SK-N-SH treated with all-trans-retinoic acid at 6 μM for 48 hours (cell line): ENCODE measurements around the gene HPS5.

Source experiments
- ATAC-seq: fragments of 200-7000 bp; cut with Tn5 transposase; 3 replicates; pipeline ENCODE4 v1.9.1; 2020; ENCODE audit warnings: mild to moderate bottlenecking, moderate library complexity
- ARNTL ChIP-seq: fragments of 450-650 bp; formaldehyde crosslinking; IDR thresholded peaks from 2 replicates; pipeline ENCODE4 v1.5.0; 2020; ENCODE audit warnings: low read depth, mild to moderate bottlenecking, moderate library complexity, borderline replicate concordance
- BACH2 ChIP-seq: fragments of 250-450 bp; sonication (Bioruptor Pico); IDR thresholded peaks from 2 replicates; pipeline ENCODE4 v1.9.0; 2021; ENCODE audit warnings: mild to moderate bottlenecking, borderline replicate concordance
- ESRRG ChIP-seq: fragments of 250-450 bp; sonication (Bioruptor Pico); IDR thresholded peaks from 2 replicates; pipeline ENCODE4 v1.6.1; 2021; ENCODE audit warnings: mild to moderate bottlenecking
- GLIS3 ChIP-seq: fragments of 250-450 bp; sonication (Bioruptor Pico); IDR thresholded peaks from 2 replicates; pipeline ENCODE4 v1.5.0; 2020; ENCODE audit warnings: mild to moderate bottlenecking, moderate library complexity
- ISL1 ChIP-seq: fragments of 250-450 bp; sonication (Bioruptor Pico); IDR thresholded peaks from 2 replicates; pipeline ENCODE4 v2.1.2; 2022; ENCODE audit warnings: mild to moderate bottlenecking, moderate library complexity
- OSR1 ChIP-seq: fragments of 250-450 bp; sonication (Bioruptor Pico); IDR thresholded peaks from 2 replicates; pipeline ENCODE4 v1.8.0; 2022; ENCODE audit warnings: moderate library complexity, mild to moderate bottlenecking, inconsistent platforms
- PPARA ChIP-seq: fragments of 250-450 bp; sonication (Bioruptor Pico); IDR thresholded peaks from 2 replicates; pipeline ENCODE4 v1.5.0; 2020; ENCODE audit warnings: mild to moderate bottlenecking, borderline replicate concordance
- RARB ChIP-seq: fragments of 250-450 bp; sonication (Bioruptor Pico); IDR thresholded peaks from 2 replicates; pipeline ENCODE4 v1.8.0; 2021; ENCODE audit warnings: mild to moderate bottlenecking, moderate library complexity
- SNAI2 ChIP-seq: fragments of 250-450 bp; sonication (Bioruptor Pico); IDR thresholded peaks from 2 replicates; pipeline ENCODE4 v1.5.0; 2020; ENCODE audit warnings: mild to moderate bottlenecking, moderate library complexity
- TCF4 ChIP-seq: fragments of 250-450 bp; sonication (Bioruptor Pico); IDR thresholded peaks from 2 replicates; pipeline ENCODE4 v1.8.0; 2021; ENCODE audit warnings: mild to moderate bottlenecking, moderate library complexity, borderline replicate concordance
- ZC3H10 ChIP-seq: fragments of 250-450 bp; sonication (Bioruptor Pico); IDR thresholded peaks from 2 replicates; pipeline ENCODE4 v1.5.1; 2021; ENCODE audit warnings: mild to moderate bottlenecking, moderate library complexity
- ZFP30 ChIP-seq: fragments of 450-650 bp; formaldehyde crosslinking; IDR thresholded peaks from 2 replicates; pipeline ENCODE4 v1.5.0; 2022; ENCODE audit warnings: mild to moderate bottlenecking, moderate library complexity
- ZNF565 ChIP-seq: fragments of 450-650 bp; formaldehyde crosslinking; conservative IDR thresholded peaks from 2 replicates; pipeline ENCODE4 v1.5.0; 2020; ENCODE audit warnings: low read depth, mild to moderate bottlenecking, moderate library complexity
- ZNF70 ChIP-seq: fragments of 450-650 bp; formaldehyde crosslinking; IDR thresholded peaks from 2 replicates; pipeline ENCODE4 v1.5.0; 2020; ENCODE audit warnings: mild to moderate bottlenecking, moderate library complexity
- ZNF8 ChIP-seq: fragments of 450-650 bp; formaldehyde crosslinking; IDR thresholded peaks from 2 replicates; pipeline ENCODE4 v1.5.0; 2020; ENCODE audit warnings: mild to moderate bottlenecking, moderate library complexity
- TF ChIP-seq, protein P1 (sequence below): fragments of 250-450 bp; sonication (Bioruptor Pico); IDR thresholded peaks from 2 replicates; pipeline ENCODE4 v1.5.0; 2020; ENCODE audit warnings: mild to moderate bottlenecking, moderate library complexity
- TF ChIP-seq, protein P2 (sequence below): fragments of 250-450 bp; sonication (Bioruptor Pico); IDR thresholded peaks from 2 replicates; pipeline ENCODE4 v1.8.0; 2020; ENCODE audit warnings: mild to moderate bottlenecking, moderate library complexity, borderline replicate concordance
- TF ChIP-seq, protein P3 (sequence below): fragments of 250-450 bp; sonication (Bioruptor Pico); IDR thresholded peaks from 2 replicates; pipeline ENCODE4 v1.5.1; 2020; ENCODE audit warnings: low read depth, mild to moderate bottlenecking, moderate library complexity
- TF ChIP-seq, protein P4 (sequence below): fragments of 250-450 bp; sonication (Bioruptor Pico); IDR thresholded peaks from 2 replicates; pipeline ENCODE4 v1.5.1; 2021; ENCODE audit warnings: mild to moderate bottlenecking, moderate library complexity
- TF ChIP-seq, protein P5 (sequence below): fragments of 250-450 bp; sonication (Bioruptor Pico); IDR thresholded peaks from 2 replicates; pipeline ENCODE4 v1.8.0; 2021; ENCODE audit warnings: low read depth, mild to moderate bottlenecking, moderate library complexity, borderline replicate concordance

The HPS5 gene

DNA sequence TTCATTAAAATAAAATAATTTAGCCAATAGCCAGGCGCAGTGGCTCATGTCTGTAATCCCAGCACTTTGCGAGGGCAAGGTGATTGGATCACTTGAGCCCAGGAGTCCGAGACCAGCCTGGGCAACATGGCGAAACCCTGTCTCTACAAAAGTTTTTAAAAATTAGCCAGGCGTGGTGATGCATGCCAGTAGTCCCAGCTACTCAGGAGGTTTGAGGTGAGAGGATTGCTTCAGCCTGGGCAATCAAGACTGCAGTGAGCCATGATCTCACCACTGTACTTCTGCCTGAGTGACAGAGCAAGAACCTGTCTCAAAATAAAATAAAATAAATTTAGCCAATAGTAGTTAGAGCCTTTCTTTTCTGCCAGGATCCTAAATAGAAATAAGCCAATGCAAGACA is 12.2 kb downstream of the HPS5 start:
- TF ChIP-seq GLIS3 (CRISPR knock-in tag) (no peak), ZFP30 (CRISPR knock-in tag) (no peak), ZNF8 (no peak), ISL1 (CRISPR knock-in tag) (no peak), OSR1 (CRISPR knock-in tag) (no peak), TCF4 (no peak), BACH2 (no peak), ZNF565 (CRISPR knock-in tag) (no peak), ESRRG (CRISPR knock-in tag) (no peak), ARNTL (CRISPR knock-in tag) (no peak), ZNF70 (CRISPR knock-in tag) (no peak), PPARA (CRISPR knock-in tag) (no peak), RARB (CRISPR knock-in tag) (no peak)
- TF ChIP-seq, protein P1, sequence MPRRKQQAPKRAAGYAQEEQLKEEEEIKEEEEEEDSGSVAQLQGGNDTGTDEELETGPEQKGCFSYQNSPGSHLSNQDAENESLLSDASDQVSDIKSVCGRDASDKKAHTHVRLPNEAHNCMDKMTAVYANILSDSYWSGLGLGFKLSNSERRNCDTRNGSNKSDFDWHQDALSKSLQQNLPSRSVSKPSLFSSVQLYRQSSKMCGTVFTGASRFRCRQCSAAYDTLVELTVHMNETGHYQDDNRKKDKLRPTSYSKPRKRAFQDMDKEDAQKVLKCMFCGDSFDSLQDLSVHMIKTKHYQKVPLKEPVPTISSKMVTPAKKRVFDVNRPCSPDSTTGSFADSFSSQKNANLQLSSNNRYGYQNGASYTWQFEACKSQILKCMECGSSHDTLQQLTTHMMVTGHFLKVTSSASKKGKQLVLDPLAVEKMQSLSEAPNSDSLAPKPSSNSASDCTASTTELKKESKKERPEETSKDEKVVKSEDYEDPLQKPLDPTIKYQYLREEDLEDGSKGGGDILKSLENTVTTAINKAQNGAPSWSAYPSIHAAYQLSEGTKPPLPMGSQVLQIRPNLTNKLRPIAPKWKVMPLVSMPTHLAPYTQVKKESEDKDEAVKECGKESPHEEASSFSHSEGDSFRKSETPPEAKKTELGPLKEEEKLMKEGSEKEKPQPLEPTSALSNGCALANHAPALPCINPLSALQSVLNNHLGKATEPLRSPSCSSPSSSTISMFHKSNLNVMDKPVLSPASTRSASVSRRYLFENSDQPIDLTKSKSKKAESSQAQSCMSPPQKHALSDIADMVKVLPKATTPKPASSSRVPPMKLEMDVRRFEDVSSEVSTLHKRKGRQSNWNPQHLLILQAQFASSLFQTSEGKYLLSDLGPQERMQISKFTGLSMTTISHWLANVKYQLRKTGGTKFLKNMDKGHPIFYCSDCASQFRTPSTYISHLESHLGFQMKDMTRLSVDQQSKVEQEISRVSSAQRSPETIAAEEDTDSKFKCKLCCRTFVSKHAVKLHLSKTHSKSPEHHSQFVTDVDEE (CRISPR knock-in tag): no peak
- TF ChIP-seq, protein P2, sequence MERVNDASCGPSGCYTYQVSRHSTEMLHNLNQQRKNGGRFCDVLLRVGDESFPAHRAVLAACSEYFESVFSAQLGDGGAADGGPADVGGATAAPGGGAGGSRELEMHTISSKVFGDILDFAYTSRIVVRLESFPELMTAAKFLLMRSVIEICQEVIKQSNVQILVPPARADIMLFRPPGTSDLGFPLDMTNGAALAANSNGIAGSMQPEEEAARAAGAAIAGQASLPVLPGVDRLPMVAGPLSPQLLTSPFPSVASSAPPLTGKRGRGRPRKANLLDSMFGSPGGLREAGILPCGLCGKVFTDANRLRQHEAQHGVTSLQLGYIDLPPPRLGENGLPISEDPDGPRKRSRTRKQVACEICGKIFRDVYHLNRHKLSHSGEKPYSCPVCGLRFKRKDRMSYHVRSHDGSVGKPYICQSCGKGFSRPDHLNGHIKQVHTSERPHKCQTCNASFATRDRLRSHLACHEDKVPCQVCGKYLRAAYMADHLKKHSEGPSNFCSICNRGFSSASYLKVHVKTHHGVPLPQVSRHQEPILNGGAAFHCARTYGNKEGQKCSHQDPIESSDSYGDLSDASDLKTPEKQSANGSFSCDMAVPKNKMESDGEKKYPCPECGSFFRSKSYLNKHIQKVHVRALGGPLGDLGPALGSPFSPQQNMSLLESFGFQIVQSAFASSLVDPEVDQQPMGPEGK (CRISPR knock-in tag): no peak
- TF ChIP-seq, protein P3, sequence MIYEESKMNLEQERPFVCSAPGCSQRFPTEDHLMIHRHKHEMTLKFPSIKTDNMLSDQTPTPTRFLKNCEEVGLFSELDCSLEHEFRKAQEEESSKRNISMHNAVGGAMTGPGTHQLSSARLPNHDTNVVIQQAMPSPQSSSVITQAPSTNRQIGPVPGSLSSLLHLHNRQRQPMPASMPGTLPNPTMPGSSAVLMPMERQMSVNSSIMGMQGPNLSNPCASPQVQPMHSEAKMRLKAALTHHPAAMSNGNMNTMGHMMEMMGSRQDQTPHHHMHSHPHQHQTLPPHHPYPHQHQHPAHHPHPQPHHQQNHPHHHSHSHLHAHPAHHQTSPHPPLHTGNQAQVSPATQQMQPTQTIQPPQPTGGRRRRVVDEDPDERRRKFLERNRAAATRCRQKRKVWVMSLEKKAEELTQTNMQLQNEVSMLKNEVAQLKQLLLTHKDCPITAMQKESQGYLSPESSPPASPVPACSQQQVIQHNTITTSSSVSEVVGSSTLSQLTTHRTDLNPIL (CRISPR knock-in tag): no peak
- TF ChIP-seq, protein P4, sequence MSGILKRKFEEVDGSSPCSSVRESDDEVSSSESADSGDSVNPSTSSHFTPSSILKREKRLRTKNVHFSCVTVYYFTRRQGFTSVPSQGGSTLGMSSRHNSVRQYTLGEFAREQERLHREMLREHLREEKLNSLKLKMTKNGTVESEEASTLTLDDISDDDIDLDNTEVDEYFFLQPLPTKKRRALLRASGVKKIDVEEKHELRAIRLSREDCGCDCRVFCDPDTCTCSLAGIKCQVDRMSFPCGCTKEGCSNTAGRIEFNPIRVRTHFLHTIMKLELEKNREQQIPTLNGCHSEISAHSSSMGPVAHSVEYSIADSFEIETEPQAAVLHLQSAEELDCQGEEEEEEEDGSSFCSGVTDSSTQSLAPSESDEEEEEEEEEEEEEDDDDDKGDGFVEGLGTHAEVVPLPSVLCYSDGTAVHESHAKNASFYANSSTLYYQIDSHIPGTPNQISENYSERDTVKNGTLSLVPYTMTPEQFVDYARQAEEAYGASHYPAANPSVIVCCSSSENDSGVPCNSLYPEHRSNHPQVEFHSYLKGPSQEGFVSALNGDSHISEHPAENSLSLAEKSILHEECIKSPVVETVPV (CRISPR knock-in tag): no peak
- TF ChIP-seq, protein P5, sequence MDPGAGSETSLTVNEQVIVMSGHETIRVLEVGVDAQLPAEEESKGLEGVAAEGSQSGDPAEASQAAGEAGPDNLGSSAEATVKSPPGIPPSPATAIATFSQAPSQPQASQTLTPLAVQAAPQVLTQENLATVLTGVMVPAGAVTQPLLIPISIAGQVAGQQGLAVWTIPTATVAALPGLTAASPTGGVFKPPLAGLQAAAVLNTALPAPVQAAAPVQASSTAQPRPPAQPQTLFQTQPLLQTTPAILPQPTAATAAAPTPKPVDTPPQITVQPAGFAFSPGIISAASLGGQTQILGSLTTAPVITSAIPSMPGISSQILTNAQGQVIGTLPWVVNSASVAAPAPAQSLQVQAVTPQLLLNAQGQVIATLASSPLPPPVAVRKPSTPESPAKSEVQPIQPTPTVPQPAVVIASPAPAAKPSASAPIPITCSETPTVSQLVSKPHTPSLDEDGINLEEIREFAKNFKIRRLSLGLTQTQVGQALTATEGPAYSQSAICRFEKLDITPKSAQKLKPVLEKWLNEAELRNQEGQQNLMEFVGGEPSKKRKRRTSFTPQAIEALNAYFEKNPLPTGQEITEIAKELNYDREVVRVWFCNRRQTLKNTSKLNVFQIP (CRISPR knock-in tag): no peak
- no peak for ATAC-seq

DNA sequence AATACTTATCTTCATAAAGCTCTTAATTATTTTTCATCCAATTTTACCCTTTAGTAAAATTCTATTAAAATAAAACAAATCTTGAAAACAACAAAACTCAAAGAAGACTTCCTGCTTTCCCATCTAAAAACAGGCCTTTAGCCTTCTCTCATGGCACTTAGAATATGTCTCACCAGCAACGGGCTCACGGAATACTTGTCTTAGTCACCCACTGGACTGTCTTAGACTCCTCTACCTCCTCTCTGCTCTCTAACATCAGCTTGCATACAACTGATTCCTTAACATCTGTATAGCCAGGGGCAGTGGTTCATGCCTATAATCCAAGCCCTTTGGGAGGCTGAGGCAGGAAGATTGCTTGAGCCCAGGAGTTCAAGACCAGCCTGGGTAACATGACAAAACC is 13.7 kb downstream of the HPS5 start:
- TF ChIP-seq, protein P4 (CRISPR knock-in tag): no peak
- TF ChIP-seq ZNF70 (CRISPR knock-in tag) (no peak), ZC3H10 (CRISPR knock-in tag) (no peak), ARNTL (CRISPR knock-in tag) (no peak), SNAI2 (CRISPR knock-in tag) (no peak), ZNF8 (no peak), ISL1 (CRISPR knock-in tag) (no peak)
- TF ChIP-seq, protein P1 (CRISPR knock-in tag): no peak
- TF ChIP-seq, protein P5 (CRISPR knock-in tag): no peak
- no peak for ATAC-seq
